MCF 10A (cell line): ENCODE measurements around the gene CIDEA. TPM values are rescaled to one million over a fixed set of nuclear protein-coding genes. Genes with fewer than 3 reads are reported as not detected.

ENCODE experiments used
- BruUV-seq: library from RNA; stranded (reverse); fragments of 400-500 nt; replicated peaks from 2 replicates; lab custom pipeline; 2021; lab: Mats Ljungman, UMichigan
- CTCF ChIA-PET: fragments of 300-600 bp; sonication (Branson Sonifier 250); formaldehyde crosslinking; extraction: SDS; loops from one replicate; lab custom pipeline; 2021; ENCODE audit warnings: antibody characterized with exemption, inconsistent platforms; lab: Yijun Ruan, JAX
- POLR2A ChIA-PET: fragments of 300-600, 350-650 bp; sonication (Branson Sonifier 250); formaldehyde crosslinking; extraction: SDS; loops from one replicate; lab custom pipeline; 2020; ENCODE audit warnings: antibody characterized with exemption, inconsistent platforms; lab: Yijun Ruan, JAX
- DNase-seq: peaks from one replicate; pipeline ENCODE4 v3.0.0-alpha.2; 2018; ENCODE audit not compliant: unreplicated experiment
- H3K27ac Mint-ChIP-seq: one replicate; pipeline ENCODE4 v1.8.0; 2022; ENCODE audit warnings: mild to moderate bottlenecking, low read depth, mixed read lengths; ENCODE audit not compliant: unreplicated experiment
- H3K27me3 Mint-ChIP-seq: one replicate; pipeline ENCODE4 v1.8.0; 2022; ENCODE audit warnings: mixed read lengths; ENCODE audit not compliant: insufficient read depth, unreplicated experiment
- H3K36me3 Mint-ChIP-seq: one replicate; pipeline ENCODE4 v1.8.0; 2022; ENCODE audit warnings: mild to moderate bottlenecking, moderate library complexity, mixed read lengths; ENCODE audit not compliant: insufficient read depth, unreplicated experiment
- H3K4me1 Mint-ChIP-seq: one replicate; pipeline ENCODE4 v1.8.0; 2022; ENCODE audit warnings: mixed read lengths; ENCODE audit not compliant: insufficient read depth, unreplicated experiment
- H3K4me3 Mint-ChIP-seq: one replicate; pipeline ENCODE4 v1.8.0; 2022; ENCODE audit warnings: mild to moderate bottlenecking, moderate library complexity, mixed read lengths; ENCODE audit not compliant: unreplicated experiment
- H3K9me3 Mint-ChIP-seq: one replicate; pipeline ENCODE4 v1.8.0; 2022; ENCODE audit warnings: mixed read lengths; ENCODE audit not compliant: unreplicated experiment
- intact Hi-C: fragments of 100-400 bp; cut with micrococcal nuclease; formaldehyde crosslinking; loops from 2 replicates; pipeline ENCODE4 v1.14.1; 2022
- total RNA-seq: library from RNA; stranded (reverse); gene quantifications from 2 replicates; pipeline ENCODE4 v1.2.3, GENCODE V29; 2022
- TF ChIP-seq, protein P1 (sequence below): fragments of 200-600 bp; IDR thresholded peaks from one replicate; pipeline ENCODE4 v1.8.0; 2022; ENCODE audit warnings: antibody characterized with exemption, mild to moderate bottlenecking; ENCODE audit not compliant: unreplicated experiment

The CIDEA gene
- total RNA-seq, 1 experiment from 2014 or later: not detected

DNA sequence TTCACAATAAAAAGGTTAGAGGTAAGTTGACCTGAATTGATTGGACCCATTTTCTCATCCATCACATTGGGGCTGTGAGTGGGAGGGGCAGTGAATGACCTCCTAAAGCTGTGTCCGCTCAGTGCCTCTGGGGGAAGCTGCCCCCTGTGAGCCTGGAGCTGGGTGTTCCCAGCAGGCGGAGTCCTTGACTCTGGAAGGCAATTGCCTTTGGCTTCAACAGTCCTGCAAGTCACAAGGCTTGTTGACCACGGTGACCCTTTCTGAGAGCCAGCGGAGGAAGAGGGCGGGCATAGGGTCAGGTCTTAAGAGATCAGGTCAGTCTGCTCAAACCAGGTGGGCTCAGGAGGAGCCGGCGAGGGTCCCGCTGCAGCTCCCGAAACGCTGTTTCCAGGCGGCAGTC lies 1.1 kb upstream of the CIDEA start:
- peaks cover 16% of the 10 kb centered on the region for H3K27me3 Mint-ChIP-seq
- H3K9me3 Mint-ChIP-seq: no peaks in the 10 kb centered on the region
- DNase-seq: no peak
- ChIA-PET POLR2A (no interaction called here), CTCF (interaction anchor here (1.1 kb wide), 1 partner anchor 16 kb away, joined by 4 read pairs; no protein-coding TSS in a partner anchor)
- BruUV-seq: no TSS peak
- H3K36me3 Mint-ChIP-seq: no peaks in the 10 kb centered on the region
- no peak overlapping the region for H3K4me3 Mint-ChIP-seq
- TF ChIP-seq, protein P1, sequence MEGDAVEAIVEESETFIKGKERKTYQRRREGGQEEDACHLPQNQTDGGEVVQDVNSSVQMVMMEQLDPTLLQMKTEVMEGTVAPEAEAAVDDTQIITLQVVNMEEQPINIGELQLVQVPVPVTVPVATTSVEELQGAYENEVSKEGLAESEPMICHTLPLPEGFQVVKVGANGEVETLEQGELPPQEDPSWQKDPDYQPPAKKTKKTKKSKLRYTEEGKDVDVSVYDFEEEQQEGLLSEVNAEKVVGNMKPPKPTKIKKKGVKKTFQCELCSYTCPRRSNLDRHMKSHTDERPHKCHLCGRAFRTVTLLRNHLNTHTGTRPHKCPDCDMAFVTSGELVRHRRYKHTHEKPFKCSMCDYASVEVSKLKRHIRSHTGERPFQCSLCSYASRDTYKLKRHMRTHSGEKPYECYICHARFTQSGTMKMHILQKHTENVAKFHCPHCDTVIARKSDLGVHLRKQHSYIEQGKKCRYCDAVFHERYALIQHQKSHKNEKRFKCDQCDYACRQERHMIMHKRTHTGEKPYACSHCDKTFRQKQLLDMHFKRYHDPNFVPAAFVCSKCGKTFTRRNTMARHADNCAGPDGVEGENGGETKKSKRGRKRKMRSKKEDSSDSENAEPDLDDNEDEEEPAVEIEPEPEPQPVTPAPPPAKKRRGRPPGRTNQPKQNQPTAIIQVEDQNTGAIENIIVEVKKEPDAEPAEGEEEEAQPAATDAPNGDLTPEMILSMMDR: no peak
- H3K27ac Mint-ChIP-seq: no peak overlapping the region
- H3K4me1 Mint-ChIP-seq: peaks cover 21% of the 10 kb centered on the region
- intact Hi-C loops: no loop called here

DNA sequence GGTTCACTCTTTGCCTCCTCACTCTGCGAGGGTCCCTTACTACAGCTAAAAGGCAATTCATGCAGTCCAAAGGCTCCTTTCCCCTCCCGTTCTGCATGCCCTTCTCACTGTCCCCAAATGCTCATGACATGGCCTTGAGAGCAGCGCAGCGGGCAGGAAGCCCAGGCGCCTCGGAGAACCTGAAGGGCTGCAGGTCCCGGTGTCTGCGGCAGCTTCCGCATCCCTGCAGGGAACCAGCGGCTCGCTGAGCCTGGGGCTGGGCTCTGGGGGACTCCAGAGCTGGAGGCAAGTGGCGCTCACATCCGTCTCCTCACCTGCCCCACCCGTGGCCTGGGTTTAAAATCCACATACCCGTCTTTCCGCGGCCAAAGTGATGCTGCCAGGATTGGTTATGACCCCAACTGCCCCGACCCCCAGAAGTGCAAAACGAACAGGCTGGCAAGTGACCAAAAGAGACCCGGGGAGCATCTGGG lies 462 bp upstream of the CIDEA start:
- peaks cover 21% of the 10 kb centered on the region for H3K4me1 Mint-ChIP-seq
- TF ChIP-seq, protein P1: no peak
- no peak for DNase-seq
- H3K27me3 Mint-ChIP-seq: peaks cover 11% of the 10 kb centered on the region
- H3K4me3 Mint-ChIP-seq: no peak overlapping the region
- no TSS peak for BruUV-seq
- H3K9me3 Mint-ChIP-seq: no peaks in the 10 kb centered on the region
- intact Hi-C loops: no loop called here
- POLR2A ChIA-PET: no interaction called here
- CTCF ChIA-PET: no interaction called here
- no peak overlapping the region for H3K27ac Mint-ChIP-seq
- H3K36me3 Mint-ChIP-seq: no peaks in the 10 kb centered on the region

DNA sequence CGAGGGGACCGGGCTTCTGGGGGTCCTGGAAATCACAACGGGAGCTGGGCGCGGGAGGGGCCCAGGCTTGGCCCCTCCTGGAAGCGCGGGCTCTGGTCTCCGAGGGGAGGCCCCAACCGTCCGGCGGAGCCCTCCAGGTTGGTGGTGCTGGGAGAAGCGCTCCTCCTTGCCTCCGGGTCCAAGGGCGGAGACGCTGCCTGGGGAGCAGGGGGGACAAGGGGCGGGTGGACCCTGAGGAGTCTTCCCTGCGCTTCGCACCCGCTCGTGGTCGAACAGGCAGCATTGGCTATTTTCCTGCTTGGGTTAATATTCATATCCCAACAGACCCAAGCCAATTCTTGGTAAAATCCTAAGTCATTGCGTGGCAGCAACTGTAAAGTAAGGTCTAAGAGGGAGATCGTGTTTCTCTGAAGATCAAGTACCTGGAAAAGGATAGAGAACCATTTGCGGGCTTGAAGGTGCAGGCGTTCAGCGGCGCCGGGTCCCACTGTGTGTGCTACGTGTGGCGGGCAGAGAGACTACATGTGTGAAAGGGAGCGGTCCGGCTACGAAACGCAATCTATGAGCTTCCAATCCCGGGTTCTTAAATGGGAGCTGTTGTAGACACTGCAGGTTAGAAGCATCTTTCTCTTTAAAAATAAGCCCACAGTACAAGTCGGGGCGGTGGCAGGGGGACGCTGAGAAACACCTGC lies 805 bp downstream of the CIDEA start:
- TF ChIP-seq, protein P1: no peak
- H3K4me3 Mint-ChIP-seq: no peak overlapping the region
- POLR2A ChIA-PET: interaction anchor here (0.7 to 1.6 kb wide), 3 partner anchors 16 to 399 kb away, joined by 3 to 5 read pairs (median 3); no protein-coding TSS in a partner anchor
- CTCF ChIA-PET: interaction anchor here (0.6 to 1.5 kb wide), 2 partner anchors 17 to 33 kb away, joined by 3 to 6 read pairs; no protein-coding TSS in a partner anchor
- H3K9me3 Mint-ChIP-seq: no peaks in the 10 kb centered on the region
- no TSS peak for BruUV-seq
- H3K27ac Mint-ChIP-seq: no peak overlapping the region
- H3K36me3 Mint-ChIP-seq: no peaks in the 10 kb centered on the region
- peaks cover 21% of the 10 kb centered on the region for H3K4me1 Mint-ChIP-seq
- H3K27me3 Mint-ChIP-seq: no peaks in the 10 kb centered on the region
- DNase-seq: no peak
- intact Hi-C loops: no loop called here

DNA sequence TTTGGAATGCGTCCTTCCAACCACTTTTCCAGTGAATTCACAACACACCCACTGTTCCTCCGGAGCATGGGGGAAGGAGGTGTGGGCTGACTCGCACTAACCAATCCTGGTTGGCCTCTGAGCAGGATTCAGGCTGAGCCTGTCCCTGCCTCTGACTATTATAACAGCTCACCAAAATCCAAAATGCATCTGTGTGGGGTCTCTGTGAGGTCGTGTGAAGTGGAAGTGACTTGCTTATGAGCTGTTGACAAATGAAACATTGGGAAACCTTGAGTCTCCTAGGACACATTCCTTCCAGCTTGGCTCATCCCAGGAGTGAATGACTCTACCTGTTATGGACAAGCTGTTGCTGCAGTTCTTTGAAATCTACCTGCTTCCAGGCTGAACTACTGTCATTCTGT lies 1.5 kb downstream of the CIDEA start:
- Mint-ChIP-seq H3K27ac (no peak overlapping the region), H3K4me1 (peaks cover 21% of the 10 kb centered on the region), H3K27me3 (no peaks in the 10 kb centered on the region), H3K9me3 (no peaks in the 10 kb centered on the region), H3K4me3 (no peak overlapping the region), H3K36me3 (no peaks in the 10 kb centered on the region)
- intact Hi-C loops: no loop called here
- TF ChIP-seq, protein P1: no peak
- CTCF ChIA-PET: interaction anchor here (0.6 to 1.8 kb wide), 4 partner anchors 16 to 50 kb away, joined by 3 to 10 read pairs (median 7); no protein-coding TSS in a partner anchor
- DNase-seq: peak; percentile 29
- no TSS peak for BruUV-seq
- POLR2A ChIA-PET: interaction anchor here (0.7 to 1.7 kb wide), 4 partner anchors 16 to 400 kb away, joined by 3 to 5 read pairs (median 4); no protein-coding TSS in a partner anchor
